Activated T-helper 2 cell treated with anti-CD3 and anti-CD28 coated beads, Interferon-gamma antibody, Interleukin-2, Interleukin-4, amounts not matched to agents 10 μg/mL and 5 μg/mL and 100 μg/mL, durations not matched to agents 14 hours and 24 hours and 36 hours (primary cell): Measurements from ENCODE around the gene SLC6A4. TPM values are rescaled to one million over a fixed set of nuclear protein-coding genes. Genes with fewer than 3 reads are reported as not detected.
"Not testable (repeated sequence)": the region's sequence is repeated elsewhere in the genome, so short reads cannot be mapped to it uniquely, and the experiment has no call there.

ENCODE experiments used
- DNase-seq: peaks from one replicate; pipeline ENCODE4 v3.0.0; 2021; ENCODE audit warnings: low spot score
- H3K27ac Mint-ChIP-seq: one replicate; pipeline ENCODE4 v1.8.0; 2021; ENCODE audit warnings: mixed read lengths
- H3K27me3 Mint-ChIP-seq: one replicate; pipeline ENCODE4 v1.8.0; 2021; ENCODE audit warnings: low read depth, mixed read lengths
- H3K36me3 Mint-ChIP-seq: one replicate; pipeline ENCODE4 v1.8.0; 2021; ENCODE audit warnings: low read depth, mixed read lengths
- H3K4me1 Mint-ChIP-seq: one replicate; pipeline ENCODE4 v1.8.0; 2021; ENCODE audit warnings: low read depth, mixed read lengths
- H3K4me3 Mint-ChIP-seq: one replicate; pipeline ENCODE4 v1.8.0; 2021; ENCODE audit warnings: low read depth, mild to moderate bottlenecking, moderate library complexity, mixed read lengths
- H3K9me3 Mint-ChIP-seq: one replicate; pipeline ENCODE4 v1.8.0; 2021; ENCODE audit warnings: mixed read lengths
- intact Hi-C: fragments of 100-400 bp; cut with micrococcal nuclease; formaldehyde crosslinking; loops from one replicate; pipeline ENCODE4 v1.15.1; 2023
- total RNA-seq: library from RNA; stranded (reverse); gene quantifications from 2 replicates; pipeline ENCODE4 v1.2.3, GENCODE V29; 2022

The SLC6A4 gene
- total RNA-seq, 1 donor from 2014 or later, result not detected

DNA sequence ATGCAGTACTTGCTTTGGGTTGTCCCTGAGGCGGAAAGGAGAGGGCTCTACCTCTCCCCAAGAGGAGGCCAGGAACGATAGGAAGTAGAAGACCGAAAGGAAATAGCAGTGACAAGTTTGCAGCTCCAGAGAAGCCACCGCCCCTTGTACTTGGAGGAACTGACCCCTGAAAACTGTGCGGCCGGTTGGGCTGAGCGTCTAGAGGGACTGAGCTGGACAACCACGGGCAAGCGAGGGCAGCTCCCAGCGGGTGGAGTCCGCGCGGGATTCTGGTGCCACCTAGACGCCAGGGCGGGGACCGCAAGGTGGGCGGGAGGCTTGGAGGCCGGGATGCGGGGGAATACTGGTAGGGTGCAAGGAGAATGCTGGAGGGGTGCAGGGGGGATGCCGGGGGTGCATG lies 1.3 kb upstream of the SLC6A4 start:
- Mint-ChIP-seq H3K4me1 (peaks cover 10% of the 10 kb centered on the region), H3K27ac (no peak overlapping the region), H3K27me3 (peaks cover 60% of the 10 kb centered on the region), H3K4me3 (peak overlapping the region; percentile 10), H3K36me3 (no peaks in the 10 kb centered on the region), H3K9me3 (no peaks in the 10 kb centered on the region)
- intact Hi-C loops, result no loop called here
- no peak for DNase-seq

DNA sequence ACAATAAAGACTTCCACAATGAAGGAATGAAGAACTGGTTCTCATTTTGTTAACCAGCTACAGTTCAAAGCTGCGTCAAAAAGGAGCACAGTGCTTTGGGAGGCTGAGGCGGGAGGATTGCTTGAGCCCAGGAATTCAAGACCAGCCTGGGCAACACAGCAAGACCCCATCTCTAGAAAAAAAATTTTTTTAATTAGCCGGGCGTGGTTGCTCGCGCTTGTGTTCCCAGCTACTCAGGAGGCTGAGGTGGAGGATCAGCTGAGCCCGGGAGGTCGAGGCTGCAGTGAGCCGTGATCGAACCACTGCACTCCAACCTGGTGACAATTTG lies 764 bp upstream of the SLC6A4 start:
- Mint-ChIP-seq H3K4me3 (peak overlapping the region; percentile 70), H3K27me3 (peaks cover 62% of the 10 kb centered on the region), H3K4me1 (peaks cover 10% of the 10 kb centered on the region), H3K36me3 (no peaks in the 10 kb centered on the region), H3K9me3 (no peaks in the 10 kb centered on the region), H3K27ac (no peak overlapping the region)
- no peak for DNase-seq
- intact Hi-C loops, result no loop called here

DNA sequence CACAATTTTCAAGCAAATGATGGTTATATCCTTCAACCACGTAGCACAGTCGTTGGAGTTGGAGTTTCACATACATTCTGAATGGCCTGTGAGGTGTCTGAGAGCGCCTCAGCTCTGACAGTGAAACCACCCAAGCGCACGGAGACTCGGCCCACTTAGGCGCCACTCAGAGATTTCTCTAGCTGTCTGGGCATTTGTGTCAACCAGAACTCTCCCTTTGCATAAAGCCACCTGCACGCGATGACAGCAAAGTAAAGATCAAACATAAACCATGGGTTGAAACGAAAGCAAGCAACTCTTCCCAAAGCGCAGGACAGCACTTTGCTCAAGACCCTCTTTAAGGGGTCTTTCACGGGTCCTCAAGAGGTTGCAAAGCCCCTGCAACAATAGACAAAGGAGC lies 533 bp downstream of the SLC6A4 start:
- peak overlapping the region; percentile 47 for H3K4me3 Mint-ChIP-seq
- no peaks in the 10 kb centered on the region for H3K9me3 Mint-ChIP-seq
- DNase-seq, result no peak
- peaks cover 10% of the 10 kb centered on the region for H3K4me1 Mint-ChIP-seq
- no peaks in the 10 kb centered on the region for H3K36me3 Mint-ChIP-seq
- intact Hi-C loops, result no loop called here
- H3K27me3 Mint-ChIP-seq, result peaks cover 69% of the 10 kb centered on the region
- no peak overlapping the region for H3K27ac Mint-ChIP-seq

DNA sequence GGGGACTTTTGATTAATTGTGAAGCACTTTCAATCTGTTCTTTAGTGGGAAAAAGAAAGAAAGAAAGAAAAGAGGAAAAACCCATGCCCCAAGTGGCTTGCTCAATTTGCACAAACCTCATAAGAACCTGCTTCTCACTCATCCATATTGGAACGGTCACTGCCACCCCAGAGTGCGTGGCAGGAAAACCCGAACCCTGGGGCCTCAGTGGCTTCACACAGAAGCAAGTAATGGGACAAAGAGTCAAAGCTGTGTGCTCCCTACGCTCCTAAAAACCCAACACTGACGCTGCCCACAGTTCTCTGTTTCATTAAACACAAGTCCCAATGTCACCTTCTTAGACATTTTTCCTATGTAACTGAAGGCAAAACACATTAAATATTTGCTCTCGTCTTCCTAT lies 1.2 kb downstream of the SLC6A4 start:
- no peaks in the 10 kb centered on the region for H3K36me3 Mint-ChIP-seq
- no peak overlapping the region for H3K27ac Mint-ChIP-seq
- intact Hi-C loops, result no loop called here
- peaks cover 67% of the 10 kb centered on the region for H3K27me3 Mint-ChIP-seq
- peaks cover 10% of the 10 kb centered on the region for H3K4me1 Mint-ChIP-seq
- no peak overlapping the region for H3K4me3 Mint-ChIP-seq
- H3K9me3 Mint-ChIP-seq, result no peaks in the 10 kb centered on the region
- DNase-seq, result no peak

DNA sequence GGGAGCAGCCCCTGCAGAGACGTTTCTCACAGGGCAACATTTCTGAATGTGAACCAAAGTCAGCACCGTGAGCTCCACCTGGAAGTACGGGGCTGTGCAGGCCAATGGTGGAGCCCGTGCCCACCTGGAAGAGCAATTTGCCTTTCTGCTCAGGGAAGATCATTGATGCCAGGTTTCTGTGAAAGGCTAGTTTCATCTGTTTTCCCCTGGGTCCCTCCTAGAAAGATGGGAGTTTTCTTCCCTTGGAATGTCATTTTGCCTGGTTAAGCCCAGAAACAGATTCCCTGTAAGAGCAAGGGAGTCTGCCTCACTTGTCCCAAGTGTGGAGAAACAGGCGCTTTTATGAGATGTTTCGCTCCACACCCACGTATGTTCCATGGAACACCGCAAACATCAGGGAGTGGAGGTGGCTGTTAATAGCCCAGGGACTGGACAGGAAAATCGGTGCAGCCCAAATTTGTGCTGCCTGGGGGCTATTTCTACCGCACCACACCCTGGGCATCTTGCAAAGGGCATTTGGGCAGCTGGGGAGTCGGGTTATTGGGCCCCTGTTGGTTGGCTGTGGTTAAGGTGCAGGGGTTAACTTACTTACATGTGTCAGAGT lies 2.6 kb downstream of the SLC6A4 start:
- Mint-ChIP-seq H3K4me3 (no peak overlapping the region), H3K27ac (no peak overlapping the region), H3K4me1 (peaks cover 9% of the 10 kb centered on the region), H3K9me3 (no peaks in the 10 kb centered on the region), H3K36me3 (no peaks in the 10 kb centered on the region), H3K27me3 (peaks cover 68% of the 10 kb centered on the region)
- intact Hi-C loops, result no loop called here
- DNase-seq, result no peak

DNA sequence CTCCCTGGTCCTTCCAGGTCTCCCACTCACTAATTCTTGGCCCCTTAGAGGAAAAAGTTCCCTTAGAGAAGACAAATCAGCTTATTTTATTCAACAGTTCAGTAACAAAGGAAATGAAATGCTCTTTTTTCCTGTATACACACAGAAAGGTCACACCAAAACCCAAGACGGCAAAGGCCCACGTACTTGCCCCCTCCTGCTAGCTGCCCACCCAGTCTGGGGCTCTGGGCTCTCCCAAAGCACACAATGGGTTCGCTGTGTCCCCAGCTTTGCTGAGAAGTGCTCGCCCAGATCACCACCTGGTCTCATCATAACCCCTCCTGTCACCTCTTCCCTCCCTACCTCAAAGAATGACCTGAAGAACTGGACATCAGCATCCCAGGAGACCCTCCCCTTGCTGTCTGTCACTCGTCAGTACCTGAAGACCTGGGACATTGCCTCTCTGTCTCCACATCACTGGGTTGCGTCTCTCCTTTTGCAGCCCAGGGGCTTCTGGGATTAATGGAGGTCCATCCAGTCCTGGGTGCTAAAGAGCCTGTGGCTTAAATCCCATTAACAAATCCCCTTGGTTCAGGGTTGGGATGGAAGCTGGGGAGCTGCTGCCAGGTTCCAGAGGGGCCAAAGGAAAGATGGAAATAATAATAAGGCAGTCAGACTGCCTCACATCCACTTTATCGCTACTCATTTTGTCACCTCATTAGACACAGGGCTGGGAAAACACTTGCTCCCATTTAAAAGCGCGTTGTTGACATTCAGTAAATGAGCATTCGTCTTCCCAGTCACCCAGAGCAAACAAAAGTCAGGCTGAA lies 3.3 kb downstream of the SLC6A4 start:
- Mint-ChIP-seq H3K36me3 (no peaks in the 10 kb centered on the region), H3K27ac (no peak overlapping the region), H3K27me3 (peaks cover 62% of the 10 kb centered on the region), H3K4me1 (peaks cover 9% of the 10 kb centered on the region), H3K9me3 (no peaks in the 10 kb centered on the region), H3K4me3 (no peak overlapping the region)
- no peak for DNase-seq
- intact Hi-C loops, result no loop called here

DNA sequence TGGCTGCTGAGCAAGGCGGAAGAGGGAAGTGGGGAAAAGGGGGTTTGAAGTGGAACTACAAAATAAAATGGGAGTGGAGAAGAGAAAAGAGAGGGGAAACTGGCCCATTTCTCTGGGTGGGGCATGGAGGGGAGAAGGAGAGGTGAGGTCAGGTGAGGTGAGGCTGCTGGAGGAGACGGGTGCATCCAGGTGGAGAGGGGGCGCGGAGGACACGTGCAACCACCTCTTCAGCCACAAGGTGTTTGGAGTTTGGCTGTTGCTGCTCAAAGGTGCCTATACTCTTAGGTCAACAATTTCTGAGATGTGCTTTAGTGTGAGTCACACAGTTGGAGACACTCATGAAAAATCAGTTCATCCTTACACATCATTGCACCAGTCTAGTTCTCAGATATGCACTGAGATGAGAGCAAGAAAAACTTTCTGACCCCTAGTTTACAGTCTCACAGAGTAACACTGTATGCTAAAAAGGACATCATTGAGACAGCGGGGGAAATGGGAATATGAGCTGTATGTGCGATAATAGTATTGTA lies 4.8 kb downstream of the SLC6A4 start:
- intact Hi-C loops, result no loop called here
- Mint-ChIP-seq H3K4me3 (no peak overlapping the region), H3K27me3 (peaks cover 55% of the 10 kb centered on the region), H3K4me1 (peaks cover 6% of the 10 kb centered on the region), H3K27ac (no peak overlapping the region), H3K36me3 (no peaks in the 10 kb centered on the region), H3K9me3 (no peaks in the 10 kb centered on the region)
- no peak for DNase-seq

DNA sequence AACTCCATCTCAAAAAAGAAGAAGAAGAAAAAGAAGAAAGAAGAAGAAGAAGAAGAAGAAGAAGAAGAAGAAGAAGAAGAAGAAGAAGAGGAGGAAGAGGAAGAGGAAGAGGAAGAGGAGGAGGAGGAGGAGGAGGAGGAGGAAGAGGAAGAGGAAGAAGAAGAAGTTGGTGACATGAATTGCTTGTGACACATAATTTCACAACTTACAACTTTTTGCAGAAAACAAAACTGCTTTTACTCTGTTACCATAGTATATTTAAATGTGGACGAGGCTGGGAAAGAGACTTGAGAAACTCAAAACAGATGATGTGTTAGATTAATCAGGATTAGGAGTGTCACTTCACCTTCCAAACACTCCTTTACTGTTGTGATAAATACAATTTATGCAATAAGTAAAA lies 5.5 kb downstream of the SLC6A4 start:
- H3K4me1 Mint-ChIP-seq, intact Hi-C loops, H3K36me3 Mint-ChIP-seq, H3K27ac Mint-ChIP-seq, H3K9me3 Mint-ChIP-seq, H3K4me3 Mint-ChIP-seq, DNase-seq: not testable (repeated sequence)
- peaks cover 53% of the 10 kb centered on the region for H3K27me3 Mint-ChIP-seq

DNA sequence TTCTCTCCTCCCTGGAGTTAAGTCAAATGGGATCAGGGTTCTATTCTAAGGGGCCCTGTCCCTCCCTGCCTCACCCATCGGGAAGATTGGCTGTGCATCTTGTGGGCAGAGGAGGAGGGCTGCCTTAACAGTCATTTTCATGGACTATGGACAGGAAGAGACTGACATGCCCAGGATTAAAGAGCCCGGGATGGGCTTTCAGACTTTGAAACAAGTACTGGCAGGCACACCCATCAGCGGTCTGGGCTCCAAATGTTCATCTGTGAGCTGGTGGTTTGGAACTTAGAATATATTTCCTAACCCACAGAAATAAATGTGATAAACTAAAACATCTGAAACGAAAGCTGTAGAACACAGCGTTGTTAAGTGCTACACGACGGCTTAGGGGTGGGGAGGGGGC lies 6.5 kb downstream of the SLC6A4 start:
- Mint-ChIP-seq H3K4me3 (no peak overlapping the region), H3K27me3 (peaks cover 45% of the 10 kb centered on the region), H3K27ac (no peak overlapping the region), H3K4me1 (no peaks in the 10 kb centered on the region), H3K36me3 (no peaks in the 10 kb centered on the region), H3K9me3 (no peaks in the 10 kb centered on the region)
- intact Hi-C loops, result no loop called here
- DNase-seq, result no peak

DNA sequence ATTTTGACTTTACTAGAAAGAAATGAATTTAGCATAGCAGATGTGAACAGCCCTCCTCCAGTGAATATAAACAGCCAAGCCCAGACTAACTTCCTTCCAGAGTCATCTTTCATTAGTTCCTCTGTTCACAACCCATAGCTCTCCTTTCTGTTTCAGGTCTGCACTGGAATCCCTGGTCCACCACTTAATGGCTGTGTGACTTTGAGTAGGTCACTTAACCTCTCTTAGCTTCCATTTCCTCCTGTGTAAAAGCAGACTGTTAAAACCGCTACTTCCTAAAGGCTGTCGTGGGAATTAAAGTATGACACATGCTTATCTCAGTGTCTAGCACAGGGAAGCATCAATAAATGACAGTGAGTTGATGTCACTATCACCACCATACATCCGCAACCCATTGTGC lies 7.5 kb downstream of the SLC6A4 start:
- intact Hi-C loops, result no loop called here
- no peak overlapping the region for H3K27ac Mint-ChIP-seq
- no peaks in the 10 kb centered on the region for H3K4me1 Mint-ChIP-seq
- H3K27me3 Mint-ChIP-seq, result peaks cover 37% of the 10 kb centered on the region
- no peak overlapping the region for H3K4me3 Mint-ChIP-seq
- H3K9me3 Mint-ChIP-seq, result no peaks in the 10 kb centered on the region
- no peak for DNase-seq
- no peaks in the 10 kb centered on the region for H3K36me3 Mint-ChIP-seq

DNA sequence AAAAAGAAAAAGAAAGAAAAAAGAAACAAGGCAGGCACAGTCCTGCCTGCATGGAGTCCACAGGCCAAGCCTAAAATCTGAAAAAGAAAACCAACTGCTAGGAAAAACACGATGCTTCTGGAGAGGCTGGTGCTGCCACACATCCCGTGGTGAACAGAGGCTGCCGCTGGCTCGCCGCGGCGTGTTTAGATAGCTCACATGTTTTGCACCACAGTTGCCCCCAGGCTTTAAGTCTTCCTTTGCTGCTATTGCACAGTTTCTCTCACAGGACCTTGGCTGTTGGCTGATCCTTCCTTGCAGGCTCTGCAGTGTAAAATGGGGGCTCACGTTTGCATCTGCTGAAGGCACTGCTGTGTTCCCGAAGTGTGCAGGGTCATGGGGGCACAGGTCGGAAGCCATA lies 8.6 kb downstream of the SLC6A4 start:
- no peak for DNase-seq
- Mint-ChIP-seq H3K36me3 (no peaks in the 10 kb centered on the region), H3K4me3 (no peak overlapping the region), H3K27me3 (peaks cover 28% of the 10 kb centered on the region), H3K4me1 (no peaks in the 10 kb centered on the region), H3K27ac (no peak overlapping the region), H3K9me3 (no peaks in the 10 kb centered on the region)
- intact Hi-C loops, result no loop called here

DNA sequence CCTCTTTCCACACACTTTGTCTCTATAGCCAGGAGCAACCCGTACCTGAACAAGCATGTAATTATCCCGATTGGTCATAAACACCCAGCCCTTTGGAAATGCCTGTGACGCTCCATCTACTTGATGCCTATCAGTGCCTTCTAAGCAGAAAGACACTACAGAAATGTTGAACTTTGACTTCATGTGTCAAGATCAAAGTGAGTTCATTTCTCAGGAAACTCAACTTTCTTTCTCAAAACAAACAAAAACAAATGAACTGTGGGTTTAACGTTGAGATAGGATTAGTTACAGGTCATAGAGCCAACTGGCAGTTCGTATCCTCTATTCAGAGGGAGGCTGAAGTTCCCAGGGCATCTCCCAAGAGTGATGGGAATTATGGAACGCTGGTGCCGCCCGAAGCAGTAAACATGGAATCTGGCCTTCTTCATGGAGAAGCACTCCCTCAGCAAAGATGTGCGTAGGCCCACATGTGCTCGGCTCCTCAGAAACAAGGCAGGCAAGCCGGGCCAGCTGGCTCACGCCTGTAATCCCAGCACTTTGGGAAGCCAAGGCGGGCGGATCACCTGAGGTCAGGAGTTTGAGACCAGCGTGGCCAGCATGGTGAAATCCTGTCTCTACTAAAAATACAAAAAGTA lies 9.5 kb downstream of the SLC6A4 start:
- no peaks in the 10 kb centered on the region for H3K36me3 Mint-ChIP-seq
- no peak overlapping the region for H3K4me3 Mint-ChIP-seq
- intact Hi-C loops, result no loop called here

DNA sequence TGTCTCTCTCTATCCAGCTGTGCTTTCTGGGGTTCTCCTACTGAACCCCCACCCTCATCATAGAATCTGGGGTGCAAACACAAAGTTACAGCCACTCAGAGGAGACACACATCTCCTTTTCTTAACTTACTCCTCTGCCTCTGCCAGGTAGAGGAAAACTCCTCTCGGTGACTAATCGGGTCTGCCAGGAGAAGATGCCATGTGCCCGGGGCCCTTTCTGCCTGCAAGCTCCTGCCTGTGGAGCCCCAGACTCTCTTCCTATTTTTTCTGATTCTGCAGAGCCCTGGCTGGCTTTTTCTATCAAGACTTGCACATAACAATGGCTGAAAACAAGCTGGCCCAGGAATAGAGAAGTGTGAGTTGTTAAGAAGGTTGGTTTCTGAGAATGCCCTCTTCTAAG lies 10.4 kb downstream of the SLC6A4 start:
- Mint-ChIP-seq H3K9me3 (no peaks in the 10 kb centered on the region), H3K27ac (no peak overlapping the region), H3K36me3 (no peaks in the 10 kb centered on the region), H3K27me3 (peaks cover 17% of the 10 kb centered on the region), H3K4me1 (no peaks in the 10 kb centered on the region), H3K4me3 (no peak overlapping the region)
- DNase-seq, result no peak
- intact Hi-C loops, result no loop called here

More for the DNA sequence above, 9.5 kb downstream of the SLC6A4 start:
- no peaks in the 10 kb centered on the region for H3K9me3 Mint-ChIP-seq
- peaks cover 26% of the 10 kb centered on the region for H3K27me3 Mint-ChIP-seq
- no peaks in the 10 kb centered on the region for H3K4me1 Mint-ChIP-seq
- DNase-seq, result no peak
- no peak overlapping the region for H3K27ac Mint-ChIP-seq
